ENCODE data around the gene GALNT2.

GALNT2 gene

GRCh38 chr1:230321741-230322420, 254.8 kb downstream of the GALNT2 start:
- no peak overlapping the region for H3K4me3 ChIP-seq (ENCODE audit: low read length)
- no peak for TF ChIP-seq ZNF274 (IDR thresholded peaks at IDR 0.05; ENCODE audit: low read depth, low read length)

- no peak overlapping the region for H3K4me3 ChIP-seq (ENCODE audit: low read length)
- TF ChIP-seq ZNF274 (IDR thresholded peaks at IDR 0.05; ENCODE audit: low read depth, low read length) = no peak
Measured at GRCh38 chr1:230322421-230322756, 255.4 kb downstream of the GALNT2 start.

GRCh38 chr1:230322967-230323547, 256.0 kb downstream of the GALNT2 start:
- no peak overlapping the region for H3K4me3 ChIP-seq (ENCODE audit: low read length)
- TF ChIP-seq ZNF274 (IDR thresholded peaks at IDR 0.05; ENCODE audit: low read depth, low read length) = no peak

GRCh38 chr1:230323686-230324085, 256.6 kb downstream of the GALNT2 start:
- TF ChIP-seq ZNF274 (IDR thresholded peaks at IDR 0.05; ENCODE audit: low read depth, low read length) = no peak
- H3K4me3 ChIP-seq (ENCODE audit: low read length) = no peak overlapping the region

- no peak overlapping the region for H3K4me3 ChIP-seq (ENCODE audit: low read length)
- TF ChIP-seq ZNF274 (IDR thresholded peaks at IDR 0.05; ENCODE audit: low read depth, low read length) = no peak
Measured at GRCh38 chr1:230326971-230327891, 260.2 kb downstream of the GALNT2 start.

GRCh38 chr1:230327892-230328284, 260.9 kb downstream of the GALNT2 start:
- H3K4me3 ChIP-seq (ENCODE audit: low read length) = no peak overlapping the region
- TF ChIP-seq ZNF274 (IDR thresholded peaks at IDR 0.05; ENCODE audit: low read depth, low read length) = no peak

- no peak overlapping the region for H3K4me3 ChIP-seq (ENCODE audit: low read length)
Measured at GRCh38 chr1:230328342-230329015, 261.4 kb downstream of the GALNT2 start.

GRCh38 chr1:230330157-230330556, 263.1 kb downstream of the GALNT2 start:
- H3K4me3 ChIP-seq (ENCODE audit: low read length) = no peak overlapping the region
- no peak for TF ChIP-seq ZNF274 (IDR thresholded peaks at IDR 0.05; ENCODE audit: low read depth, low read length)

More at GRCh38 chr1:230328342-230329015, 261.4 kb downstream of the GALNT2 start:
- TF ChIP-seq ZNF274 (IDR thresholded peaks at IDR 0.05; ENCODE audit: low read depth, low read length) = no peak

Data from GM08714 (cell line).